NCI-H774 (cell line): Measurements from ENCODE around the gene GINS1.

Experiments used
- DNase-seq: peaks from one replicate; lab custom pipeline; 2025; lab: John Stamatoyannopoulos, UW

The GINS1 gene

GRCh38 chr20:25407311-25408169, at the start of gene GINS1:
Gene GINS1, plus strand, starts transcription at chr20:25407673. Its CDS starts 148 bp downstream, at chr20:25407821.
- peak; percentile 92 for DNase-seq

- no peak for DNase-seq
Measured at GRCh38 chr20:25360631-25361286, 46.7 kb upstream of the GINS1 start.

GRCh38 chr20:25361287-25361683, 46.2 kb upstream of the GINS1 start:
- no peak for DNase-seq

- no peak for DNase-seq
Measured at GRCh38 chr20:25364180-25364788, 43.2 kb upstream of the GINS1 start.

DNA sequence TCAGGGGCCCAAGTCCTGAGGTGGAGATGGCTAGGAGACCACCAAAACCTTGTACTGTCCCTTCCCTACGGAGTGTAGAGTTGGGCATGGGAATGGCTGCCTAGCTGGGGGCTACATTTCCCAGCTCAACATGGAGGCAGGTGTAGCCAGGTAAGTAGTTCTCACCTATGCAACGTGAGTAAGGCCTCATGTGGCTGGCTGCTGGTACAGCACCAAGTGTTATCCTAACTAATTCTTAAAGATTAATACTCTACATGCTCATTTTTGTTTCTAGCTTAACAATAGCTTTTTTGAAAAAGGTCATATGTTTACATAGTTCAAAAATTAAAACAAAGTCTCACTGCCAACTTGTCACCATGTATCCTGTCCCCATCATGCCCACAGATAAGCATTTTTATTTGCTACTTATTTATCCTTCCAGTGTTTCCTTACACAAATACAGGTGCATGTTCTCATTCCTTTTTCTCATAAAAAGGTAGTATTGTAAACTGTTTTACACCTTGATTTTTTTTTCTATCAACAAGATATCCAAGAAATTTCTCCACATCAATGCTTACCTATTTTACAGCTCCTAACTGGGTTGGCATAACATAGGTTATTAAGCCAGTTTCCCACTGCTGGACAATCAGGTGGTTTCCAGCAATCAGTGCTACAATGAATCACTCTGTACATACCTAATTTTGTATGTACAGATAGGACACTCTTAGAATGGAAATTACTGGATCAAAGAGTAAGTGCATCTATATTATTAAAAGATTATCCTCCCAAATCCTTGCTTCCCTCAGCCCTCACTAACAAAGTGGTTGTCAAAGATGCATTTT, 42.4 kb upstream of the GINS1 start:
- DNase-seq, result no peak

- no peak for DNase-seq
Measured at GRCh38 chr20:25368526-25368925, 38.9 kb upstream of the GINS1 start.

DNA sequence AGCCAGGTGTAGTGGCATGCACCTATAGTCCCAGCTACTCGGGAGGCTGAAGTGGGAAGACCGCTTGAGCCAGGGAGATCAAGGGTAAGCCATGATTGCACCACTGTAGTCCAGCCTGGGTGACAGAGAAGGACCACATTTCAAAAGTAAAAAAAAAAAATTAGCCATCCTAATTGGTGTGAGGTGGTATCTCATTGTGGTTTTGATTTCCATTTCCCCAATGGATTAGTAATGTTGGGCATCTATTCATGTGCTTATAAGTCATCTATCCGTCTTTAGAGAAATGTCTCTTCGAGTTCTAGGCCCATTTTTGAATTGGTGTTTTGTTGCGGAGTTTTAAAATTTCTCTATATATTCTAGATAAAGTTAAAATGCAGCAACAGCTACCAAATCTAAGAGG, 38.5 kb upstream of the GINS1 start:
- no peak for DNase-seq

- DNase-seq, result no peak
Measured at GRCh38 chr20:25369529-25369928, 37.9 kb upstream of the GINS1 start.

GRCh38 chr20:25369971-25370370, 37.5 kb upstream of the GINS1 start:
- DNase-seq, result no peak

DNA sequence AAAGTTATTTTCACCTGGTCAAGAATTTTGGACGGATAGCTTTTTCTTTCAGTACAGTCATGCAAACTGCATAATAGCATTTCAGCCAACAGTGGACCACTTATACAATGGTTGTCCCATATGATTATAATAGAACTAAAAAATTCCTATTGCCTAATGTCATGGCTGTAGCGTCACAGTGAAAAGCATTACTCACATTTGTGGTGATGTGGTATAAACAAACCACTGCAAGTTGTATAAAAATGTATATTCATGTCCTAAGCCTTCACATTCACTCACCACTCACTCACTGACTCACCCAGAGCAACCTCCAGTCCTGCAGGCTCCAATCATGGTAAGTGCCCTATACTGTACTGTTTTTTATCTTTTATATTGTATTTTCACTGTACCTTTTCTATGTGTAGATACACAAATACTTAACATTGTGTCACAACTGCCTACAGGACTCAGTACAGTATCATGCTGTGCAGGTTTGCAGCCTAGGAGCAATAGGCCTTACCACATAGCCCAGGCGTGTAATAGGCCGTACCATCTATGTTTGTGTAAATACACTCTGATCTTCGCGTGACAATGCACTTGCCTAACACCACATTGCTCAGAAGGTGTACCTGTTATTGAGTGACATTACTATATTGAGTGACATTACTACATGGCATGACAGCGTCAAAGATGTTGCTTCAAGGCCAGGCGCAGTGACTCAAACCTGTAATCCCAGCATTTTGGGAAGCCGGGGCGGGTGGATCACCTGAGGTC, 34.7 kb upstream of the GINS1 start:
- DNase-seq, result no peak

DNA sequence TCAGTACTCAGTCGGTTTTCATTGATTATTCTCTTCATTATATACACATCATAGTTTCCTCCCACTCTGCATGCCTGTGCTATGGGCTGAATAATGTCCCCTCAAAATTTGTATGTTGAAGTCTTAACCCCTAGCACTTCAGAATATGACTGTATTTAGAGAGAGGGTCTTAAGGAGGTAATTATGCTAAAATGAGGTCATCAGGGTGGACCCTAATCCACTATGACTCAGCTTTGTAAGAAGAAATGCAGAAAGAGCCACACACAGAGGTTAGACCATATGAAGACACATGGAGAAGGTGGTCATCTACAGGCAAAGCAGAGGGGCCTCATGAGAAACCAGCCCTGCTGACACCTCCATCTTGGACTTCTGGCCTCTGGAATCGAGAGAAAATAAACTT, 32.6 kb upstream of the GINS1 start:
- no peak for DNase-seq

DNA sequence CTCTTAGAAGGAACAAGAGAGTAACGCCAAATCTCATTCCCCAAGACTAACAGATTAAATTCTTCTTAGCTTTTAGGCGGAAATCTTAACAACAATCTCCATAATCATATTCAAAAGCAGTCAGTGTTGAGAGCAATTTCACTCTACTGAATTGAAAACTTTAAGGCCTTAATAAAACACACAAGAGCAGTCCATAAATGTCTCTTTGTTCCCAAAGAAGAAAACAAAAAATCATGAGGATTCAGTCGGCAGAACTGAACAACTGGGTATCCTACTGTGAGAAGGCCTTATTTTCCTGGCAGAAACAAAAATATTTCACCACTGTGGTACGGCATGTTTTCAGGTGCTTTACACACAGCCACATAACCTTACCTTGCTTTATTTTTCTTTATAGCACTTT, 31.2 kb upstream of the GINS1 start:
- DNase-seq, result no peak

GRCh38 chr20:25376886-25377285, 30.6 kb upstream of the GINS1 start:
- DNase-seq, result no peak

DNA sequence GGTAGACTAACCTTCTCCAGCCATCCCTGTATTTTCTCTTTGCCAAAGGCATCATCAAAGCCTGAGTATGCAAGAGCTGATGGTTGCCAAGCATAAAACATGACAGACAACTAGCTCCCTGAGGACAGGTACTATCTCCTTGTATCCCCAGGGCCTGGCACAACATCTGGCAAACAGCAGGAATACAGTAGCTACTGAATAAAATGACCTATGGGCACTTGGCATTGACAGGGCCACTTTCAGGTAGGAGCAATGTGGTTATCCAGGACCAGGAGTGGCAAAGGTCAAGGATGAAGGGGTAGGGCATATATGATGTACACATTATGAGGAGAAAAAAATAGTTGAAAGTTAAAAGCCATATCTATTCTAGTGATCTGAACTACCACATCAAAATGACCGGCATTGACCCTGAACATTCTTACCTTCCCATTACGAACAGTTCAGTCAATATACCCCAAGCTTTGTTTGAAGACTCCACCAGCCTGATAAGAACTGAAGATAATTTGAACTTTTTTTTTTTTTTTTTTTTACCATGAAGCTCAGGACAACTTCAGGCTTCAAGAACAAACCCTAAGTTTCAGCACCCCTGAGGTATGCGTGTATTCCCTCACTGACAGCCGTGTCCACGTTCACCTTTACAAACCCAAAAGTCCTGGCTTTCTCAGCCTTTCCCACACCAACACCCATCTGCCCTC, 29.1 kb upstream of the GINS1 start:
- DNase-seq, result no peak

- DNase-seq, result no peak
Measured at GRCh38 chr20:25378884-25379733, 28.4 kb upstream of the GINS1 start.

GRCh38 chr20:25380945-25381614, 26.4 kb upstream of the GINS1 start:
- no peak for DNase-seq

GRCh38 chr20:25382704-25383370, 24.6 kb upstream of the GINS1 start:
- no peak for DNase-seq

- DNase-seq, result no peak
Measured at GRCh38 chr20:25389401-25389857, 18.0 kb upstream of the GINS1 start.
